ENCODE data around the gene GRM7.

The GRM7 gene

DNA sequence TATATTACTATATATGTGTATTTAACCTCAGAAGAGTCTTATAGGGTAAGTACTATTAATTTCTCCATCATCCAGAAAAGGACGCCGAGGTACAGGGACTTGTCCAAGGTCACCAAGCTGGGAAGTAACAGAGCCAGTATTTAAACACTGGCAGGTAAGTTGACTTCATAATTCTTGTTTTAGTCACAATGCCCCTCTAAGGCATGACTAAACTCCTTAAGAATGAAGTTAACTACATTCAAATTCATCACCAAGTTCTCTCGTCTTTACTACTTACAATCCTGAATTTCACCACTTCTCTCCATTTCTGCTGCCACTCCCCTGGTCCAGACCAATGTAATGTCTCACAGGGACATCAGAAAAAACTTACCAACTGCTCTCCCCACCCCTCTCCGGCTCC lies 312.1 kb downstream of the GRM7 start:
- no peaks in the 10 kb centered on the region for H3K27me3 ChIP-seq (ENCODE audit: low read depth, low read length)
- TF ChIP-seq, protein P1, sequence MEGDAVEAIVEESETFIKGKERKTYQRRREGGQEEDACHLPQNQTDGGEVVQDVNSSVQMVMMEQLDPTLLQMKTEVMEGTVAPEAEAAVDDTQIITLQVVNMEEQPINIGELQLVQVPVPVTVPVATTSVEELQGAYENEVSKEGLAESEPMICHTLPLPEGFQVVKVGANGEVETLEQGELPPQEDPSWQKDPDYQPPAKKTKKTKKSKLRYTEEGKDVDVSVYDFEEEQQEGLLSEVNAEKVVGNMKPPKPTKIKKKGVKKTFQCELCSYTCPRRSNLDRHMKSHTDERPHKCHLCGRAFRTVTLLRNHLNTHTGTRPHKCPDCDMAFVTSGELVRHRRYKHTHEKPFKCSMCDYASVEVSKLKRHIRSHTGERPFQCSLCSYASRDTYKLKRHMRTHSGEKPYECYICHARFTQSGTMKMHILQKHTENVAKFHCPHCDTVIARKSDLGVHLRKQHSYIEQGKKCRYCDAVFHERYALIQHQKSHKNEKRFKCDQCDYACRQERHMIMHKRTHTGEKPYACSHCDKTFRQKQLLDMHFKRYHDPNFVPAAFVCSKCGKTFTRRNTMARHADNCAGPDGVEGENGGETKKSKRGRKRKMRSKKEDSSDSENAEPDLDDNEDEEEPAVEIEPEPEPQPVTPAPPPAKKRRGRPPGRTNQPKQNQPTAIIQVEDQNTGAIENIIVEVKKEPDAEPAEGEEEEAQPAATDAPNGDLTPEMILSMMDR (IDR thresholded peaks at IDR 0.05; ENCODE audit: low read depth, low read length), result no peak
- no peak for TF ChIP-seq EZH2phosphoT487 (IDR thresholded peaks at IDR 0.05; ENCODE audit: low read depth)
- H3K4me1 ChIP-seq (ENCODE audit: low read length), result no peaks in the 10 kb centered on the region
- no peak overlapping the region for H3K9ac ChIP-seq (ENCODE audit: low read length)
- H2AFZ ChIP-seq (ENCODE audit: low read depth, low read length), result no peak overlapping the region
- no peaks in the 10 kb centered on the region for H3K9me3 ChIP-seq (ENCODE audit: insufficient read depth, low read length)
- H3K27ac ChIP-seq (ENCODE audit: low read length), result no peak overlapping the region
- no peaks in the 10 kb centered on the region for H4K20me1 ChIP-seq (ENCODE audit: insufficient read depth, low read length)
- no peaks in the 10 kb centered on the region for H3K79me2 ChIP-seq (ENCODE audit: low read length)
- H3K36me3 ChIP-seq (replicated peaks; ENCODE audit: low read depth, low read length), result no peaks in the 10 kb centered on the region
- no peak overlapping the region for H3K4me3 ChIP-seq (ENCODE audit: low read length)
- H3K4me2 ChIP-seq (ENCODE audit: low read length), result no peak overlapping the region

DNA sequence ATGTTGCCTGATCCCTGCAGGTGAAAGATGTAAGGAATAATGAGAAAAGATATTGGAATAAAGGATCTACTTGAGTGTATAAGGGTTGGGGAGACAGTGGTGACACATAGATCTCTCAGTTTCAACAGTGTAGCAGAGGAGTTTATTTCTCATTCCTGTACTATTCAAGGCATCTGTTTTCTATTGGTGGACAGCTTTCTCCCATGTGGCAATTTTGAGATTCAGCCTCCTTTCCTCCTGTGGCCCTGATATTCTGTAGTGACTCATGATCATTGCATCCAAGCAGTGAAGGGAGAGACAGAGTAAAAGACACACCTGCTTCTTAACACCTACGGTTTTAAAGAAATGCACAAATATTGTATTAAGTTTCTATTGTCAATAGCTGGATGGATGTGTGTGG lies 327.6 kb downstream of the GRM7 start:
- H3K79me2 ChIP-seq (ENCODE audit: low read length), result no peaks in the 10 kb centered on the region
- no peak overlapping the region for H3K27ac ChIP-seq (ENCODE audit: low read length)
- no peak overlapping the region for H2AFZ ChIP-seq (ENCODE audit: low read depth, low read length)
- no peak overlapping the region for H3K4me2 ChIP-seq (ENCODE audit: low read length)
- H3K4me1 ChIP-seq (ENCODE audit: low read length), result peaks cover 9% of the 10 kb centered on the region
- no peaks in the 10 kb centered on the region for H4K20me1 ChIP-seq (ENCODE audit: insufficient read depth, low read length)
- no peak for TF ChIP-seq EZH2phosphoT487 (IDR thresholded peaks at IDR 0.05; ENCODE audit: low read depth)
- TF ChIP-seq, protein P1 (IDR thresholded peaks at IDR 0.05; ENCODE audit: low read depth, low read length), result no peak
- H3K9ac ChIP-seq (ENCODE audit: low read length), result no peak overlapping the region
- H3K9me3 ChIP-seq (ENCODE audit: insufficient read depth, low read length), result no peaks in the 10 kb centered on the region
- no peaks in the 10 kb centered on the region for H3K36me3 ChIP-seq (replicated peaks; ENCODE audit: low read depth, low read length)
- H3K4me3 ChIP-seq (ENCODE audit: low read length), result no peak overlapping the region
- H3K27me3 ChIP-seq (ENCODE audit: low read depth, low read length), result no peaks in the 10 kb centered on the region

GRCh38 chr3:7190095-7190494 lies 329.2 kb downstream of the GRM7 start:
- TF ChIP-seq EZH2phosphoT487 (IDR thresholded peaks at IDR 0.05; ENCODE audit: low read depth), result no peak
- TF ChIP-seq, protein P1 (IDR thresholded peaks at IDR 0.05; ENCODE audit: low read depth, low read length), result no peak
- Histone ChIP-seq H3K9me3 (ENCODE audit: insufficient read depth, low read length) (no peaks in the 10 kb centered on the region), H3K27ac (ENCODE audit: low read length) (peak overlapping the region; percentile 42; the same call in 1 of the 2 replicates), H3K36me3 (replicated peaks; ENCODE audit: low read depth, low read length) (no peaks in the 10 kb centered on the region), H3K9ac (ENCODE audit: low read length) (no peak overlapping the region), H2AFZ (ENCODE audit: low read depth, low read length) (peak overlapping the region; percentile 76; the same call in 1 of the 2 replicates), H3K79me2 (ENCODE audit: low read length) (no peaks in the 10 kb centered on the region), H3K4me3 (ENCODE audit: low read length) (no peak overlapping the region), H4K20me1 (ENCODE audit: insufficient read depth, low read length) (no peaks in the 10 kb centered on the region), H3K4me1 (ENCODE audit: low read length) (peaks cover 9% of the 10 kb centered on the region), H3K4me2 (ENCODE audit: low read length) (peak overlapping the region; percentile 27; the same call in 1 of the 2 replicates), H3K27me3 (ENCODE audit: low read depth, low read length) (no peaks in the 10 kb centered on the region)

GRCh38 chr3:7193269-7193668 lies 332.4 kb downstream of the GRM7 start:
- H3K9me3 ChIP-seq (ENCODE audit: insufficient read depth, low read length), result no peaks in the 10 kb centered on the region
- no peak for TF ChIP-seq EZH2phosphoT487 (IDR thresholded peaks at IDR 0.05; ENCODE audit: low read depth)
- TF ChIP-seq, protein P1 (IDR thresholded peaks at IDR 0.05; ENCODE audit: low read depth, low read length), result no peak
- H2AFZ ChIP-seq (ENCODE audit: low read depth, low read length), result no peak overlapping the region
- no peak overlapping the region for H3K4me2 ChIP-seq (ENCODE audit: low read length)
- no peak overlapping the region for H3K9ac ChIP-seq (ENCODE audit: low read length)
- no peaks in the 10 kb centered on the region for H3K36me3 ChIP-seq (replicated peaks; ENCODE audit: low read depth, low read length)
- H3K4me3 ChIP-seq (ENCODE audit: low read length), result no peak overlapping the region
- no peaks in the 10 kb centered on the region for H4K20me1 ChIP-seq (ENCODE audit: insufficient read depth, low read length)
- no peak overlapping the region for H3K27ac ChIP-seq (ENCODE audit: low read length)
- no peaks in the 10 kb centered on the region for H3K79me2 ChIP-seq (ENCODE audit: low read length)
- H3K27me3 ChIP-seq (ENCODE audit: low read depth, low read length), result no peaks in the 10 kb centered on the region
- peaks cover 9% of the 10 kb centered on the region for H3K4me1 ChIP-seq (ENCODE audit: low read length)
